HG03095 (cell line): ENCODE results near the gene KLHL3.

Source experiments
- ATAC-seq: cut with Tn5 transposase; IDR thresholded peaks from one replicate; pipeline ENCODE4 v1.9.1; 2021; ENCODE audit warnings: moderate library complexity; ENCODE audit not compliant: unreplicated experiment

Gene KLHL3

DNA sequence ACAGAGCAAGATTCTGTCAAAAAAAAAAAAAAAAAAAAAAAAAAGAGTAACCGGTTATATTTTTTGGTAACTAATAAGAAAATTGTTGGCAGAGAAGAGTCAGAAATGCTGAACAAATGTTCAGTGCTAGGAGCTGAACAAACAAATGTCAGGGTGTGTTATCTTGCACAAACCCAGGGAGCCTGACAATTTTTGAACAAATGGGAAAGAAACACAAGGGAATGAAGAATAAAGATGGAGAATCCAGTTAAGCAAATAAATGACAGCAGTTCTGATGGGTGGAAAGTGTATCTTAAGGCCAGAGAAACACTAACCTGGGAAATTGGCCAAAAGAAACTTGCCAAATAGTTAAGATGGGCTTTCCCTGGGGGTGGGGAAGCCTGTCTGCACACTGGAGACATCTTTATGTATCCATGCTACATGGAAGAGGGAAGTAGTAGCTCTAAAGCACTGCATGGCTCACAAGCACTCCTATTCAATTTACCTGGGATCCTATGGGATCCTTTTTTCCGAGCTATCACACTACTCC is 23.7 kb downstream of the KLHL3 start:
- ATAC-seq: no peak

DNA sequence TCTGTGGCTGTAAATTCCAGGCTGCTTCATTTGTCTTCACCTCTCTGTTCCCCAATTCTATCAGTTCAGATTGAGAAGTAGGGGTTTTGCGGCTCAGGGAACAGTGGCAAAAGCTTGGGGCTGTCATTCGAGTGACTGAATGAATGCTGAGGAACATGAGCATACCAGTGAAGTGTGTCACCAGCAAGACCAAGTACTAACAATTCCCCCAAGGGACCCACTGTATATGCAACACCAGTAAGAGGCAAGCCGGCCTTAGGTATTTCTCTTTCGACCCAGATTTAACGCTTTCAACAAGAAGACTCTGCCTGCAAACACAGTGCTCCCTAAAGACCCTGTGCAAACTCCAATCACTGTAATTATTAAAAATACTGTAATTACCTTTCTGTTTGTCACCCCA is 25.8 kb downstream of the KLHL3 start:
- ATAC-seq: no peak

DNA sequence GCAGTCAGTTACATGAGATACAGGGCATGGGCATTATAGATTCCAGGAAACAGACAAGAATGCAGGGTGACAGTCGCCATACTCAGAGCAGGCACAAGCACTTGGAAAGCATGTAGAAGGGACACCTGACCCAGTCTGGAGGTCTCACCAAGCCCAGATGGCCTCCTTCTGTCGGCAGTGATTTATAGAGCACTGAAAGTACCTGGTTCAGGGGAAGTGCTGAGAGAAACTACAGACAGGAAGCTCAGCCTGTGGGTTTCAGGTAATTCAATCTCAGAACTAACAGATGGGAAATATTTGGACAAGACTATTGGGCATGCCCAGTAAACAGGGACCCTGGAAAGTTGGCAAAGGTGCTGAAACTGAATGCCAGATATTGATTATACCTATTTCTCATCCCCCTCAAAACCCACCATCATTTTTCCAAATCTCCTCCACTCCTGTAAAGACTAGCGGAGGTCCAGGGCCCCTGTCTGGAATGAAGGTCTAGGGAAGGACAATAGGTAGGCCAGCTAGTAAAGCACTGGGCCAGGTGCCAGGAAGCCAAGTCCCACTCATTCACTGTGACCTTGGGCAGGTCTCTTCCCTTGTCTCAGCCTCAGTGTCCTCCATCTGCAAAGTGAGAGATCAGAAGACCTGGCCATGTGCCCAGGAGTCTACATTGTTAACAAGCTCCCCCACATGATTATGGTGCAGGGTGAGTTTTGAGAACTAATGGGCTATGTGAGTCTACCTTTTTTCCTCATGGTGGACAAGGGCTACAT is 26.9 kb downstream of the KLHL3 start:
- no peak for ATAC-seq

DNA sequence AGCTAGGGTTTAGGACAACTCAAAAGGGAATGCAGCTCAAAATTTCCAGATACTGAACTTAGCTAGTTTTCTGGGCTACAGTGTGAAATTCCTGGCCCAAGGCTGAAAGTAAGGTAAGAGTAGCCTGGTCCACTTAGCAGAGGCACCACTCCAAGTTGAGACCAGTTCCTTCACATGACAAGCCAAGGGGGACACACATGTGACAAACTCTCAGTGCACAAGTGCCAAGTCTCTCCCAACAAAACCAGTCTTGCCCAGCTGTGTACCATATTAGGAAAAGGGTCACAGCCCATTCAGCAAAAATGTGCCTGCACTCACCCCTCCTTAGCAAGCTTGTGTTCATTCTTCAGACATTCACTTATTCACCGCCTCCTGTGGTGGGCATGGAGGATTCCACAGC is 27.8 kb downstream of the KLHL3 start:
- no peak for ATAC-seq

DNA sequence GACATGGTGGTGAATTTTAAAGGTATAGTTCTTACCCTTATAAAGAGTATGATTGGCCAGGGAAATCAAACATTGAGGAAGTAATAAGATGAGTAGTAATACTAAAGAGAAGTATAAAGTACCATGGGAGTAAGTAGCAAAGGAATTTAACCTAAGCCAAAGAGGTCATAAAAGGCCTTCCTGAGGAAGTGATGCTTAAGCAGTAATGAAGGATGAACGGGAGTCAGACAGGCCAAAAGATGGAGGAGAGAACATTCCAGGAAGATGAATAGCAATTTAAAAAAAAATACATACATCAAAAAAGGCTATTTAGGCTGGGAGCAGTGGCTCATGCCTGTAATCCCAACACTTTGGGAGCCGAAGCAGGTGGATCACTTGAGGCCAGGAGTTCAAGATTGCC is 29.0 kb downstream of the KLHL3 start:
- ATAC-seq: no peak

DNA sequence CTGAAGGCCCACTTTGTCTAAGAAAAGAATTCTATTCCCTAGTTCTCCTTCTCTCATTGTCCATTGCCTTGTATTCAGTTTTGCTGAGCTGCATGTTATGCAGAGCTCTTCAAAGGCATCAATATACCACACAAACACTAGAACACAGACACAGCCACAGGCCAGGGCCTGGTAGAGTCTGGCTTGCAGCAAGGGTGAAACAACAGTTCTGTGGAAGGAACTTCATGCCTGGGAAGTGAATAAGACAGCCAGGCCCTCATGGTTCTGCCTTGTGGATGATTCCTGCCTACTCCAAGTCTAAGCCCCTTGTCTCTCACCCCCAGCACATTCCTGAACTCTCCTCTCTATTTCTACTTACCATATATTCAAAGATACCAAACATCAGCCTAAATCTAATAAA is 30.8 kb downstream of the KLHL3 start:
- no peak for ATAC-seq

DNA sequence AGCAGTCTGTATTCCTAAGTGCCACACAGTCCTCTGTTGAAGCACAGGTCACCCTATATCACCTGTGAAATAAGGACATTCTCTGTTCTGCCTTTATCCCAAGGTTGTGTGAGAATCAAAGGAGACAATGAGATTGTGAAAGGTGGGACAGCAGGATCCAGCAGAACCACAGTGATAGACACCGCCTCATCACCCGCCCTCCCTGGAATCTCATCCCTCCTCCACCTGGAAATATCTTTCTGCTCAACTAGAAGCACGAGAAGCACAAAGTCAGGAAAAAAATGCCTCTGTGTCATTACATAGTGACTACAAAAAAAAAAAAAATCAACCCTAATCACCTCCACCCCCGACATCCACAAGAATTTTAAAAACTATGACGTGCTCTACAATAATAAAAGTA is 32.3 kb downstream of the KLHL3 start:
- no peak for ATAC-seq

DNA sequence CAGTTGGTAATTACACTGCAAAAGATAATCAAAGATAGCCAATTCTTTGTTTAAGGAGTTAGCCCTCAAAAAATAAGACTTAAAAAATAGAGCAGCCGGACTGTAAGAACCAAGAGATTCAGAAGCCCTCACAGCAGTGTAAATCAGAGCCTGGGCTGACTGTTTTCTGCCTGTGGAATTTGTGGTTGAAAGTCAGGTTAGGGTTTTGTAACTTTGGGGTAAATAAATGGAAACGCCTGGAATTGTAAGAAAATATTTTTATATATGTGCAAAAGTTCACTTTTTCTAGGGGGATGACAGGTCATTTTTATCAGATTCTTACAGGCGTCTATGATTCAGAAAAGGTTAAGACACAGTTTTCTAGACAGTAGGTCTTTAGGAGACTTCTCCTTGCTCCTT is 35.6 kb downstream of the KLHL3 start:
- no peak for ATAC-seq

DNA sequence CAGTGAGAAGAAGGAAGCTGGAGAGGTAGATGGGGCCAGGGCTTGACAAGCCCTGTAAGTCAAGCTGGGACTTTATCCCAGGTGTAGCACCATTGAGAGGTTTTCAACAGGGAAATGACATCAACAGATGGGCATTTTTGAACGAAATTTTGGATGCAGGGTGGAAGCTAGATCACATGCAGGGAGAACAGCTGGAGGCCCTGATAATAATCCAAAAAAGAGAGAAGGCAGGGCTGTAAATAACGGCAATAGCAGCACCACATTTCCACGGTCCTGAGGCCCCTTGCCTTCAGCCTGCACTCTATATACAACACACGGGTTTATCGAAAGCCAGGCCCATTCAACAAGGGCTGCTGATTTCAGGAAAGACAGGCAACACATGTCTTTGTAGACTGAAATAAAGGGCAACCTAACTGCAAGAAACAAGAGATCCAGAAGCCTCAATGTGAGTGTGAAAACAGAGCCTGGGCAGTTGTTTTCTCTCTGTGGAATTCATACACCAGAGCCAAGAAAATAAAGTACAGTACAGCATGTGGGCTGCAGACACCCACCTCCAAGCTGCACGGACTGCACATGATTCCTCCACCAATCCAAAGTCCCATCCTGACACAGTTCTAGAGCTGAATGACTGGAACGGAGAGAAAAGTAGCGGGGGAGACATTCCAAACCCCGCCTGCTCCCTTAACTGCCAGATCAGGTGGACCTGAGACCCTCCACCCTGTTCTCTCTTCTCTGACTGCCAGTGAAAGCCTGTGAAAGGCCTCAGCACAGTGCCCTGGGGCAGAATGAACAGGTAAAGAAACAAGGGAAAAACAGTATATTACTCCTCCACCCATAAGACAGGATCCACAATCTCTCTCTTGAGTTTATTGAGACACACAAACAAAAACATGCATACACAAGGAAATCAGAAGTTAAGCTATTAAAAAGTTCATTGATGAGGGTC is 36.3 kb downstream of the KLHL3 start:
- ATAC-seq: no peak

DNA sequence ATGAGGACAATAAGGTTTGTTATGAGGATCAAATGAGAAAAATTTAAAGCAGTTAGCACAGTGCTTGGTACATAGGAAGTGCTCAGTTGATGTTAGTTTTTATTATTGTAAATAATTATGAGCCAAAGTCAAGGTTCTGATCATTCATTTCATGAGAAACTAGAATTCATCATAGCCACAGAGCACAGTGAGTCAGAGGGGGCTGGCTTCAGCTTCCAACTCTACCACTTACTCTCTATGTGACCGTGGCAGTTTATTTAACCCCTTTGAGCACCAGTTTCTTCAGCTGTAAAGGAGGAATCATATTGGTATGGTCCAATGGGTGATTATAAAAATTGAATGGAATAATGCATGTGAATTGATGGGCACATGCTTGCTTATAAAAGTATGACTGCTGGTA is 39.4 kb downstream of the KLHL3 start:
- no peak for ATAC-seq

DNA sequence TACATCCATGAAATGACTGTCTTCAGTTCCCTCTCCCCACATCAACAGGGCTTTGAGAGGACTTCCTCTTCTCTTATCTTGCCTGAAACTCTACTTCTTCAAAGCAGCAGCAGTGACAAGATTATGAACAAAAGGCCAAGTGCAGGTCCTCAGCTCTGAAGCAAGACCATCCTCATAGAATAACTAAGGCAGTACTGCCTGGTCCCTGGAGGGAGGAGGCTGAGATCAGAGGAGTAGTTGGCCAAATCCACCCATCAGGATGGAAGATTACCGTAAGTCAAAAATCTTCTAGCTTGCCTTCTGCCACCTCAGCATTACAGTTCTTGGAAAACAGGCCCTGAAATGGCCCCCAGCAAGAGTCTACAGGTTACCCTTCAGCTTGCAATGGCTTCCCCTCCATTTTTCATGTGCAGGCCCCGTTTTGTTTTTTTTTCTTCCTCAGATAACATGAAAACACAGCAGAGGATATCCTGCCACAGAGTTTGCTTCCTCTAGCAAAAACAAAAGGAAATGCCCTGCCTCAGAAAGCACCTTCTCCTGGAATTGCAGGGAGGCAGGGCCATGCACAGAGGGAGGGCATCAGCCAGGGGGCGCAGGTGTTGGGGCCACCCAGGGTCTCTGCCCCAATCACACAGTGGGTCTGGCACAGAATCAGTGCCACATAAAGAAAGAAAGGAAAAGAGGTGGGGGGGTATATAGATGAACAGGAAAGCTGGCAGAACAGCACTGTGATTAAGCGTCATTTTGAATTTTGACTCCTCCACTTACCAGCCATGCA is 40.0 kb downstream of the KLHL3 start:
- ATAC-seq: no peak

DNA sequence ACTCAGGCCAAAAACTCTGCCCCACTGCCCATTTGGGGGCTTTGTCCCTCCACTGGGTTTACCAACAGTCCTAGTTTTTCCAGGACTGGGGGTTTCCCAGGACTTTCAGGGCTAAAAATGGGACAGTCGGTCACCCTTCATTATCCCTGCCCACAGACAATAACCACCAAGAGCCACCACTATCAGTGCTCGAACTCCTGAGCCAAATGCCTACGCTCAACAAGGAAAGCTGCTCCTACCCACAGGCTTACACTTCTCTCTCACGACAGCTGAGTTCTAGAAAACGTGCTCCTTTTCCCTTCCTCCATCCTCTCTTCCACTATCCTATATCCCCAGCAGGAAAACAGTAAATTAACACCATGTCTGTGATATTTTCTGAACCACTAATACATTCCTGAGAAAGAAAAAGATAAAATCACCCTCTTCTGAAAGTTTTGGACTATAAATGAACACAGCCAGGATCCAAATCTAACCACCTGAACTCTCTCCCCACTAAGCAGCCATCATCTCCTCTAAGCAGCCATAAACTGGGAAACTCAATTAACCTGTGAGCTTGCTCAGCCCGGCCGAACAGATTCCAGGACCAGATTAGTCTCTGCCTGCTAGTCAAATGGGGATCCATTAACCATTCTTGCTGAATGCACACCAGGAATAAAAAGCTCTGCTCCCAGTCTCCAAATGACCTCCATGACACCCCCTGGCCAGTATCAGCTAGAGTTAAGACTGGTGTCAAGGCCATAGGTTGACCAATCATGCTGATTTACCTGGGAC is 41.8 kb downstream of the KLHL3 start:
- ATAC-seq: no peak

DNA sequence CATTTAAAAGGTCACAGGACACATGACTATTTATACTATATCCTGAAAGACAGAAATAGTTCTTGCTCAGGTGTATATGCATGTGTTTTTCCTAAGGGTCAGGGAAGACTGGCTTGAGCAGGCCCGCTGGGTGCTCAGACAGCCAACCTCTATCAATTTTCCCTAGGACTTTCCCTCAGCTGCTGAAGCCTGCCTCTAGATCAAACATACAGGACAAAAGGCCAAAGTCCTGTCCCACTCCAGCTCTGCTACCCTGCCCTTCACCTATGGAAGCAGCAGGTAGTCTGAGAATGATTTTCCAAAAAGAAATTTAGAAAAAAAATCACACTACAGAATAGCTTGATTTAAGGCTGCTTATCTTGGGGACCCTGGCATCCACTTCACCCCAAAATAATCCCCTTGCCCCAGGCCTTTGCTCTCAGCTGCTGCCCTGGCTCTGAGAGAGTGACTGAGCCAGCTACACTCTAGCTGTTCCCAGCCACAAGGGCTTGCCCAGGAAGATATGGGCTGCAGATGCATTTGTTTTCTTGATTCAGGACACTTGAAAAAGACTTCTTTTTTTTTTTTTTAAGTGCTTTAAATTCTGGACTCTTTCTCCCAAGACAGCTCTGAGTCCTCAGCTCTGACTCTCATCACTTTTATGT is 42.5 kb downstream of the KLHL3 start:
- no peak for ATAC-seq

DNA sequence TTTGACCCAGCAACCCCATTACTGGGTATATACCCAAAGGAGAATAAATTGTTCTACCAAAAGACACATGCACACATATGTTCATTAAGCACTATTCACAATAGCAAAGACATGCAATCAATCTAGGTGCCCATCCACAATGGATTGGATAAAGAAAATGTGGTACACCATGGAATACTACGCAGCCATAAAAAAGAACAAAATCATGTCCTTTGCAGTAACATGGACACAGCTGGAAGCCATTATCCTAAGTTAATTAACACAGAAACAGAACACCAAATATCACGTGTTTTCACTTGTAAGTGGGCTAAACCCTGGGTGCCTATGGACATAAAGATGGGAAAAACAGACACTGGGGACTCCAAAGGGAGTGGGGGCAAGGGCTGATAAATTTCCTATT is 46.6 kb downstream of the KLHL3 start:
- no peak for ATAC-seq

DNA sequence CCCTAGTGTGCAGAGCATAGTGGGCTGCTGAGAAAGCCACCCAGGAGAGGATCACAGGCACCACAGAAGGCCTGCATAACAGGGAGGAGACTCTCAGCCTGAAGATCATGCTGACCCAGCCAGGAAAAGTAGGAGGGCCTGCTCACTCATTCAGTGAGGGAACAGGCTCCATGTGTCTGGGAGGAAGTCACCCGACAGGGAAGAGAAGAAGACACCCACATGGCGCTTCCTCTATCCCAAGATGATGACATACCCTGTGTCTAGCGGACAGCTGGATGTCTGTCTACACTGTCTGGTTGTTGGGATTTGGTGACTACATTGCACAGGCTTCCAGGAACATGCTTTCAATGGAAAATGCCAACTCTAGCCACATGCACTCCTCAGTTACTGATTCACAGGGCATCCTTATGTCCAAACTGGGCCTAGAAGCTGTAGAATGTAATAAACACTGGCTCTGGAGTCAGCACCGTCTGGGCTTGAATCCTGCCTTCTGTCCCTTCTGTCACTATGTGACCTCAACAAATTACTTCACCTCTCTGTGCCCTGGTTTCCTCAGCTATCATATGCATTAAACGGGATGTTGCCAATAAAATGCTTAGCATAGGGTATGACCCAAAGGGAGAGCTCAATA is 47.6 kb downstream of the KLHL3 start:
- ATAC-seq: no peak

DNA sequence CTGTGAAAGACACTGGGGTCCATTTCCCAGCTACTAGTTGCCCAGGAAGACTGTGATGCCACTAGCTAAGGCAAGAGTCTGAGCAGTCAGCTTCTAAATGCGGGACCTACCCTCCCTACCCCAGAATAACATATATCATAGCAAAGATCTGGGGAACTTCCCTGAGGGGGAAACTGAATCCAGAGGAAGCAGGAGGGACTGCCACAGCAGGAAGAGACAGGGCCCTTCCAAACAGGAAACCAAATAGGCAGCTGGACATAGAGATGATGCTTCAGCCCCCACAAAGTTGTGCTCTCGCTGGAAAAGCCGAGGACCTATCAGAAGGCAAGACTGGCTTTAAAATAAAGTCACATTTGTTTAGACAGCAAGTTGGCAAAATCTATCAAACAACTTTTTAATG is 51.1 kb downstream of the KLHL3 start:
- no peak for ATAC-seq

DNA sequence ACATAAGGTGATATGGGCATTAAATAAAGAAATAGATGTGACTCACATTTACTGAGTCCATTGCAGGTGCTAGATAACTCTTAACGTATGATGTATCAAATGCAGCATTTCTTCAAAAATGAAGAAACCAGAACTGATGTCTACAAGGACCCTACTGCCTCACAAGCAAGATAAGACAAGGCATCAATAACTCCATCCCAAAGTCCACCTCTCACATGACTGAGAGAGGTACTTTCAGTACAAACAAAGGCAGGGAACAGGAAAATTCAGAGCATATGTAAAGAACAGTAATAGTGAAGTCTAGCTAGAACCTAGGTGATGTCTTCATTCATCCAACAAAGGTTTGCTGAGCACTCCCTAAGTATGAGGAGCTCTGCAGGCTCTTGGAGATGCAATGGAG is 54.7 kb downstream of the KLHL3 start:
- ATAC-seq: no peak

DNA sequence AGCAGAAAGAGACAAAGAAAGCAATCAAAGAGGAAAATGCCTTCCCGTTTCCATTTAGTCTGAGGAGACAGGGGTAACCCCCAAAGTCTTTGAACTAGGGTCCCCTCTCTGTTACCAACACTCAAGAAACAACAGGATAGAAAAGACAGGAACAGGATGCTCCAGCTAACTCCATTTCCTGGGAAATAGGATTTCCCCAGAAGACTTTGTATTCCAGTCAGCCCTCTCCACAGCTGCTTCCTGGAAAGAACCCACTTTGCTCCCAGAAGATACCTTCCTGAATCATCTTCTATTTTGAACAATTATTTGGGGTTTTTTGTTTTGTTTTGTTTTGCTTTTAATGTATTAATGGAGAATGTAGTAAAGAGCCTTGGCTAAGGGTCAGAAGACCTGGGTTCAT is 56.0 kb downstream of the KLHL3 start:
- no peak for ATAC-seq

DNA sequence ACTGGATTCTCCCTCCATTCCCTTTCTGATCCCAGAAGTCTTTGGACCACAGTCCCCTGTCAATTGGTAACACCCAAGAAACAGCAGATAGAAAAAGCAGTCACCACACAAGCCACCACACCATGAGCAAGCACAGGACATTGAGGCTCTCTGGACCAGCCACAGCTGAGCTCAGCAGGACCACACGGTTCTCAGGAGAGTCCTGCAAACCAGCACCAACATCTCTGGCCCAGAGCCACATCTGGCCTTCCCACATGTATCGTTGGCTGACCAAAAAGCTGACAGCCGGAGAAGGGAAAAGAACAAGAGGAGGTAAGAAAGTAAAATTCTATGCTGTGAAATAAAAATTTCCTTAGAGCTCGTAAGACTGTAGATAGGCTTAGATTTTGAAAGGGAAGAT is 56.7 kb downstream of the KLHL3 start:
- ATAC-seq: no peak

DNA sequence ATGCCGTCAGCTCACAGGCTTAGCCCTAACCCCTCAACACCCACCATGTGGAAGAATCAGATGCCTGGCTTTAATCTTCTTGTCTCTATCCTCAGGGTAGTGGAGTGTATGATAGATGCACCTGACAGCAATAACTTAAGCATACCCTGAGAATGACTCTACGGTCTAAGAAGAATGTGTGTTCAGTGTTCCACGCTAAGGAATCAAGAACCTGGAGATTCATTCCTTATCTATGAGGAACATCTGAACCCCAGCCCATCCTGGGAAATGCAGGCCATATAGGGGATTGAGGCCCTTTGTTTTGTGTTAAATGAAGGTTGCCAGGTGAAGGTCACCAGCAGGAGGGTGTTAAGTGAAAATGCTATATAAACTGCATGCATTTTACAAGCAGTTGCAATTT is 63.0 kb downstream of the KLHL3 start:
- ATAC-seq: no peak
